Stimulated activated CD8-positive, alpha-beta memory T cell treated with anti-CD3 and anti-CD28 coated beads, Interleukin-12 subunit alpha, Interleukin-12 subunit beta, amount 100 ng/mL, for 24 hours (primary cell): Measurements from ENCODE around the gene CDKN2AIPNL.
"Not testable (repeated sequence)": the region's sequence is repeated elsewhere in the genome, so short reads cannot be mapped to it uniquely, and the experiment has no call there.

ENCODE experiments used
- DNase-seq: peaks from one replicate; pipeline ENCODE4 v3.0.0-alpha.2; 2020; ENCODE audit errors: extremely low read depth

CDKN2AIPNL gene

DNA sequence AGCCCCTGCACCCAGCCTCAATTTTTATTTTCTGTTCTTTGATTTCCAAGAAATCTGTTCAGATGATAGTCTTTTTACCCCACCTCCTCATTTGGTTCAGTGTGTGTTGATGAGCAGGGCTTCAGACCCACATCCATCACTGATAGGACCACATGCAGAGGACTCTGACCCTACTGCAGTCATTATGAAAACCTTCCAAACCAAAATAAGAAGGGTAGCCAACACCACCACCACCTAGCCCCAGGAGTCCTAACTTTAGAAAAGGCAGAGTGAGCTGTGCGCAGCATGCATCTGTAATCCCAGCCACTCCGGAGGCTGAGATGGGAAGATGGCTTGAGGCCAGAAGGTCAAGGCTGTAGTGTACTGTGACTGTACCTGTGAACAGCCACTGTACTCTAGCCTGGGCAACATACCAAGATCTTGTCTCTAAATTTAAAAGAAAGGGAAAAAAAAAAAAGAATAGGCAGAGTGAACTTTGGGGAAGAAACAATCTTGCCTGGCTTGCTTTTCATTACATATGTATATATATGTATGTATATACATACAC lies 13.0 kb downstream of the CDKN2AIPNL start:
- no peak for DNase-seq

- no peak for DNase-seq
Measured at GRCh38 chr5:134397196-134397595, 14.5 kb downstream of the CDKN2AIPNL start.

- no peak for DNase-seq
Measured at GRCh38 chr5:134396274-134396673, 15.4 kb downstream of the CDKN2AIPNL start.

DNA sequence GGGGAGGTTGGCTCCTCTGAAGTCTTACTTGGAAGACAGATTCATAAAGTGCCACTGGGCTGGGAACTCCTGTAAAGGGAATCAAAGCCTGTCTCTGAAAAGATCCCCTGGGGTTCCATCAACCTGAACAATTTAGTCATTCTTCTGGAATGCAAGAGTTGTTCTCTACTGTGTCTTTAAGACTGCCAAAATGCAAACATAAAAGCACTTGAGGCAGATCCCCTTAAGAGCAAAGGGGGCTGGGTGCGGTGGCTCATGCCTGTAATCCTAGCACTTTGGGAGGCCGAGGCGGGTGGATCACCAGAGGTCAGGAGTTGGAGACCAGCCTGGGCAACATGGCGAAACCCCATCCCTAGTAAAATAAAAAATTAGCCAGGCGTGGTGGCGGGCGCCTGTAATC lies 16.7 kb downstream of the CDKN2AIPNL start:
- DNase-seq, result no peak

DNA sequence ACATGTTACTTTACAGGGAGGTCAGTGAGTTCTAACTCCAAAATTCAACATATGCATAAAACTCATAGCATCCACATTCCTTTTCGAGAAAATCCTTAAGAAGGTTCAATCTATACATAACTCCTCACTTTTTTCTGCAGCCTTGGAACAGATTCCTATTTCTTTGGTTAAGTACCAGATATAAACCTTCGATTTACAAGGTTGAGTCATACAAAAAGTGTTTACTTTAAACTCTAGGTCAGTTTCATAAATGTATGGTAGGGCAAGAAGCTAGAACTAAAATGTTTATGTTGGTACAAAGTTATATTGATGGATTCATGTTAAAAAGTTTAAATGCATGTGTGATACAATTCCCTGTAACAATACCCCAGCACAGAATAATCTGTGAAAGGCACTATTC lies 19.4 kb downstream of the CDKN2AIPNL start:
- DNase-seq, result no peak

GRCh38 chr5:134387443-134387842 lies 24.2 kb downstream of the CDKN2AIPNL start:
- DNase-seq, result no peak

DNA sequence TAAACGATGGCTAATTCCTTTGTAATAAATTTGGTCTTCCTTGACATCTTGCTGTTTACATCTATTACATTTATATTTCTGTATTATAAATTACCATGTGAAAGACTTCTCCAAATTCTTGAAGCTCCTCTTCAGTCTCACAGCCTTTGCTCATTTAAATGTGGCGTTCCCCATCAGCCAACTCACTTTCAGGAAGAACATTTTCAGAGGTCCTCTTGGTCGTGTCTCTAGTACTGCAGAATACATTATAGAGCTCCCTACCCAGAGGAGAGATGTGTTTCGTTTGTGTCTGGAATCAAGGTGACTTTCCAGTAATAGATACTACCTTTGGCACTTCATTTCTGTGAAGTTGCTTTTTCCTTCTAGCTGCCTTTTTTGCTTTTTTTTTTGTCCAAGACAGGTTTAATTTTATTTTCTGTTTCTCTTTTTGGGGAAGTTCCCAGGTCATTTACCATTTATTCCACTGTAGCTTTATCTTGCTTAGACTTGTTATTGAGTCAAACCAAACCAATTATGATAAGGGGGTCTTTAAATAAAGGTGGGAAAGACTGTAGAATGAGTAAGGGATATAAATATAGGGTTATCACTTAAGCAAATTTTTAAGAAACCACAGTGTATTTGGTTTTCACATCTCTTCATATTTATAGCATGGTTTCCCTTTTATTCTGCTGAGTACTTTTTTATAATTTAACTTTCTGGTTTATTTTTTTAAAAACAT lies 27.5 kb downstream of the CDKN2AIPNL start:
- DNase-seq, result no peak

DNA sequence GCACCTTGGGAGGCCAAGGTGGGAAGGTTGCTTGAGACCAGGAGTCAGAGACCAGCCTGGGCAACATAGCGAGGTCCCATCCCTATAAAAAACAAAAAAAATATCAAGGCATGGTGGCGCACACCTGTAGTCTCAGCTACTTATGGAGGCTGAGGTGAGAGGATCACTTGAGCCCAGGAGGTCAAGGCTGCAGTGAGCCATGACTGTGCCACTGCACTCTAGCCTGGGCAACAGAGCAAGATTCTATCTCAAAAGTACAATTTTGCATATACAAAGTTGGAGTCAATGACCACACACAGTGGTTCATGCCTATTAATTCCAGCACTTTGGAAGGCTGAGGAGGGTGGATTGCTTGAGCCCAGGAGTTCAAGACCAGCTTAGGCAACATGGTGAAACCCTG lies 29.5 kb downstream of the CDKN2AIPNL start:
- not testable (repeated sequence) for DNase-seq

DNA sequence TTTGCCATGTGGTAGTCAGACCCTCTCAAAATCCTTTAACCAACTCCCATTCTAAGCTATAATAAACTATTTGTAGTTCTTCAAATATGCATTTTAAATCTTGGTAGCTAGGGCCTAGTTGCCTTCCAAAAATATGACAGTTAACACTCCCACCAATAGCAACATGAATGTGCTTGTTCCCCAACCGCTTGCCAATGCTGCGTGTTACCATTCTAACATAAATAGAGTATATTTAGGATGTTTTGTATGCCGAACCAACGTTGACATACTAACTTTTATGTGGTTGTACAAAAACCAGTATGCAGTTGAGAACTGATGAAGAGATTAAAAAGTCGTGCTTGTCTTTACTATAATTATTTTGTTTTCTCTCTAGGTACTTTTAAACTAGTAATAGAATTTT lies 31.3 kb downstream of the CDKN2AIPNL start:
- no peak for DNase-seq

DNA sequence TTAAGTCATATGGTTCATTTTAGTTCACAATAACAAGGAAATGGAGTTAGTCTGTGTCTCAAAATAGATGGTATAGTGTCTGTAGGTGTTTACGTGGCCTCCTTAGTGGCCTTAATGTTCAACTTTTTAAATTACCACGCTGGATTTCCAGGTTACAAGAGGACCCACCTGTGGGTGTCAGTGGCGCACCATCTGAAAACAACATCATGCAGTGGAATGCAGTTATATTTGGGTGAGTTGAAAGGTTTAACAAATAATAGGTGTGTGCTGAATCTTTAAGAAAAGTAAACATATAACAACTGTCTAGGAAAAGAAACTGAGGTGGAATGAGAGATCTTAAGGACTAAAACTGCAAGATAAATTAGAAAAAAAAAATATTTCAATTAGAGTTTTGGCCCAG lies 37.4 kb downstream of the CDKN2AIPNL start:
- no peak for DNase-seq

GRCh38 chr5:134373633-134374032 lies 38.0 kb downstream of the CDKN2AIPNL start:
- DNase-seq, result not testable (repeated sequence)

DNA sequence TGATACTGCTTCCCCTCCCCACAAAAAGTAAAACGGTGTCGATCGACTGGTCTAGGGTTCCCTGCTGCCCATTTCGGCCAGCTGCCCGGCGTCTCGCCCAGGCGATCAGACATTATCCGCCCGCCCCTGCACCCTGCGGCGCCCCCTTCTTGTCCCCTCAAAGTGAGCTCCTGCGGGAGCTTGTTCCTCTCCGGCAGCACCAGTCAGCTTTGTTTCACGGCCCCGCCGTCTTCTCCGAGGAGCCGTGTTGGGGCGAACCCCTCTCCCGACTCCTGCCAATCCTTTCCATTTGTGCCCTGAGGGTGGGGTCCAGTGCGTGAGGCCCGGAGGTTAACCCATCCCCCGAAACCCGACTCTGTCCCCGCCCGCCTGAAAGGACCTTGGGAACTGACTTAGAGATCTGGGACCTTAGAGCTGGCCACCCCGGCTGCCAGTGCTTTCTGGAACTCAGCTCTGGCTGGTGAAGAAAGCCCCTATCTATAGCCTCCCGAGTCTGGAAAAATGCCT lies 39.8 kb downstream of the CDKN2AIPNL start:
- no peak for DNase-seq

DNA sequence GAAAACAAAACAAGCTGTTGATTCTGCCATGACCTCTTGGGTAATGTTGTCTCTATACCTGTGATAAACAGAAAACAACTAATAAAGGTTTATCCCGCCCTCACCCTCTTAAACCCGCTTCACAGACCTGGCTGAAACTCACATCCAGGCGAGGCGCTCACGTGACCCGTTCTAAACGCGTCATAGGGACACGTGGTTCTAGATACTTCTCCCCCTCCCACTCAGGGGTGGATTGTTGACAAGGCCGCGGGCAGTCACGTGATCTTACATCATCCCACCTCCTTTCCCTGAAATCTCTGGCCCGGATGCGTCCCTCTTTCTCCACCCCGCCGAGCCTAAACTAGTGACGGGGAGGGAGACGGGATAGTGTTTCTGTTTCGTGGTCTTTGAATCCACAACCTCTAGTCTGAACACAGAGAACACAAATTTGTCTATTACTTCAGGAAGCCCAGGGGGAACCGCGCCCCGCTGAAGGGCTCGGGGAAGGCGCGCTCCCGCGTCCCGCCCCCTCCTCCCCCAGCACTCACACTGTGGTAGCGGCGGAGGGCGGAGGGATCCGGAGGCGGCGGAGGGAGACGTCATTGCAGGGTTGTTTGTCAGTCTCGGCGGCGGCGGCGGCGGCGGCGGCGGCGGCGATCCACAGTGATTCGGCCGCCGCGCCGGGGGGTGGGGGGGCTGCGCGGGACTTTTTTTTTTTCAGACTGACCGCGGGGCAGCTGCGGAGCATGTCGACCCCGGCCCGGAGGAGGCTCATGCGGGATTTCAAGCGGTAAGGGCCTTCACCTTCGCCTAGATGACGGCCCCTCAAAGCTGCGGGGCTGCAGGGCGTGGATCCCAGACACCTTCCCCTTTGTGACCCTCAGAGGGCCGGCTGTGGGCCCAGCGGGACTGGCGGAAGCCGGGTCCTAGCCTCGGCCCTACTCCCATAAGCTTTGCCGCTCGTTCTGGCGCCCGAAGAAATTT lies 40.5 kb downstream of the CDKN2AIPNL start, which contains the start of gene UBE2B:
Gene UBE2B (plus strand): TSS at position 699 of the 963 bp plus-strand sequence. CDS start 27 bp downstream, at position 726.
- peak; percentile 89 for DNase-seq

- no peak for DNase-seq
Measured at GRCh38 chr5:134370311-134370870, 41.3 kb downstream of the CDKN2AIPNL start.

DNA sequence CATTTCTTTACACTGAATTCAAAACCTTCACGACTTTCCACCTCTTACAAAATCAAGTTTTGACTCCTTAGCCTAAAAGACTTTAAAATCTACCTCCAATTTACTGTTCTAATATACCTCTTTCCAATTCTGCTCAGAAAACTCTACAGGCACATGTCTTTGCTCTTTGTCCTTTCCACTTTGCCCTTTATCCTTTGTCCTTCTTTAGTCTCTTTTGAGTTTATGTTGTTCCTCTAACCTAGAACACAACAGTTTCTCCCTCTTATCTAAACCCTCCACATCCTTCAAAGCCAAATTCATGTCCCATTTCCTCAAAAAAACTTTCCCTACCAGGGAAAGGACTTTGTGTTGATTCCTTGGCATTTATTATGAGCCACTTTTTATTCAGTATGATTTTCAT lies 46.1 kb downstream of the CDKN2AIPNL start:
- no peak for DNase-seq

GRCh38 chr5:134355681-134356080 lies 56.0 kb downstream of the CDKN2AIPNL start:
- DNase-seq, result no peak
